HG03565 (cell line): Measurements from ENCODE around the gene VWF.

Source experiments
- ATAC-seq: cut with Tn5 transposase; IDR thresholded peaks from one replicate; pipeline ENCODE4 v1.9.1; 2021; ENCODE audit warnings: mild to moderate bottlenecking, moderate library complexity; ENCODE audit not compliant: unreplicated experiment

Gene VWF

GRCh38 chr12:5900533-5901205, 223.8 kb downstream of the VWF start:
- no peak for ATAC-seq

- no peak for ATAC-seq
Observed at GRCh38 chr12:5900076-5900475, 224.4 kb downstream of the VWF start.

DNA sequence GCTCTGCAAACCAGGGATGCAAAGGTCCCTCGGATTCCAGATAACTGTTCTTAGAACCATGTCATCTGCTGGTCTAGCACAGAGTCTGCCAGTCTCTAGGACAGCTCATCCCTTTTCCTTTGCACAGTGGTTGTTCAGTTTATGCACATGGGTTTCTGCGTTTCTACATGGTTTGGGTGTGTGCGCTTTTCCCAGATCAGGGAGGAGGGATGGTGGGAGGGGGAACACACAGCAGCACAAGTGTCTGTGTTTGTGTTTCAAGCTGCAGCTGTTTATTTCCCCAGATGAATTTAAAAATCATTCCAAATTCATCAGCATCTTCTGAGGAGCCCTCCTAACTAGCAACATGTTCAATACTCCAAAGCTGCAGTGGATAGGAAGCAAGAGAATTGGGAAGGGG, 224.8 kb downstream of the VWF start:
- ATAC-seq: no peak

DNA sequence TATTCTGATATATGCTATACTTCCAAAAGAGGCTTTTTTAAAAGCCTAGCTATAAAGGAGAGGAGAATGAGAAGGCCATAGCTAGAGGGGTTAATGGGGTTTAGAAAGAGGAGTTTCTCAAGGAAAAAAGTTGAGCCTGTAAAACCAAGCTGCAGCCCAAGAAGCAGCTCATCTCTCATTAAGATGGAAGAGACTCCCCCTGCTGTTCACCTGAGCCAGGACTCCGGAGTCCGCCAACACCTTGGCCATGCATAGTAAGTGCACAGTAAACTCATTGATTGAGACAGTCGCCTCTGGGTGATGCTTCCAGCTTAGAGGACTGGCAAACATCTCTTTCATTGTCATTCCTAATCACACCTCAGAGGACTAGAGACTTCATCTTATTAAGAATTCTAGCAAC, 225.6 kb downstream of the VWF start:
- ATAC-seq: no peak
